HG02885 (cell line): ENCODE data around the gene MEGF9.
"Not testable (repeated sequence)": the region's sequence is repeated elsewhere in the genome, so short reads cannot be mapped to it uniquely, and the experiment has no call there.

Experiments
- ATAC-seq: cut with Tn5 transposase; IDR thresholded peaks from one replicate; pipeline ENCODE4 v1.9.1; 2021; ENCODE audit warnings: mild to moderate bottlenecking; ENCODE audit not compliant: unreplicated experiment, poor library complexity

MEGF9 gene

DNA sequence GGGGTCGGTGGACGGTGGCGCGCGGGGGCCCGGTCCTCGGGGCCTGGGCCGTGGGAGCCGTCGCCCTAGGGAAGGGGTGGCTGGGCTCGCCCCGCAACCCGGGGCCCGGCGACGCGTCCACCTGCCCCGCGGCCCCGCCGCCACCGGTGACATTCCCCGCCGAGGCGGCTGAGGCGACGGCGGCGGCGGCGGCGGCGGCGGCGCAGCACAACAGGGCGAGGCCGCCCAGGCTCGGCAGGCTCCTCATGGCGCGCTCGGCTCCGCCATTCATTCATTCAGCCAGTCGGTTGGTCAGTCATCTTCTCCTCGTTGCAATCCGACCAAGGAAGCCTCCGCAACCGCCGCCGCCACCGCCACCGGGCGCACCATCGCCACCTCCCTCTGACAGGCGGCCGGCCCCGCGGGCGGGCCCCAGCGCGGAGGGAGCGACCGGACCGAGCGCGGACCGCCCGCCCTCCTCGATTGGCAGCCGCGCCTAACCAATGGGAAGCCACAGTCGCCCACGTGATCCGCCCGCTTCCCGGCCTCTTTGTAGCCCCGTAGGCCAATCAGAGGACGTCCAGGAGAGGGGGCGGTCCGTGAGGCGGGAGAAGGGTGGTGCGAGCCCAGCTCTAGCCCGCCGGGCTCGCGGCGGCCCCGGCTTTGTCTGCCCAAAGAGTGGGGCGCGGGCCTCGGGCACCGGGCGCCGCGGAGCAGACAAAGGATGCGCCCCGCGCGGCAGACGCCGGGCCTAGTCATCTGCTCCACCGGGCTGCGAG, at the start of gene MEGF9:
MEGF9 (minus strand) TSS at position 383 of the 758 bp plus-strand sequence; CDS start at position 271, 112 bp downstream.
- ATAC-seq, result peak; percentile 96

DNA sequence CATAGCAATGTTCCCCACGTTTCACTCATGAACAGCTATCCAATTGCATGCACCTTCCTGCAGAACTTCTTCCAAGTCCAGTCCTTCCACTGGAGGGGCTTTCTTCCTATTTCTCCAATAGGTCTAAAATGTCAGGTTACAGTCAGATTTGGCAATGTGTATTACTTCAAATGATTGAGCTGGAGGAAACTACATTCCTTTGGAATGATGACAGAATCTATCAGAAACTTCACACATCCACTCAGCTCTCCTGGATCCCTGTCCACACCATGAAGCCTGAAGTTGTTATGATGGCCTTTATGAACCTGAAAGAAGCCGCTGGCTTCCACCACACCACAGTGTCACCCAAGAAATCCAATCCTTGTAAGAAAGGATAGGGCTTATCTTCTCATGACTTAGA, 46.7 kb upstream of the MEGF9 start:
- ATAC-seq, result no peak

- no peak for ATAC-seq
Observed at GRCh38 chr9:120759755-120760400, 45.6 kb upstream of the MEGF9 start.

DNA sequence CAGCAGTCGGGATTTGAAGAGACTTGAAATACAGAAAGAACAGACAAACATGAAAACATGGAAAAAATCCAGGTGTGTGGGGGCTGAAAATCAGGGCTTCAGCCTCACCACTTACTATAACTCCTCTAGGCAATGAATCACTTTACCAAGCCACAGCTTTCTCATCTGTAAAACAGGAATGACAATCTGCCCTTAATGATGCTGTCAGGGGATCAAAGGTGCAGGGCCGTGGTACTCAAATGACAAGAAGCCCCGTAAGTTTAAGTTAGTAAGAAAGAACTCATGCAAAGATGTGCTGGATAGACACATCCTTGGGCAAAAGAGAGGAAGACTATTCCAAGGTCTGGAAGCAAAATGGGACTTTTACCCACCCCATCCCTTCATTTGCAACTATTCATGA, 44.3 kb upstream of the MEGF9 start:
- no peak for ATAC-seq

- ATAC-seq, result no peak
Observed at GRCh38 chr9:120757026-120757913, 43.0 kb upstream of the MEGF9 start.

DNA sequence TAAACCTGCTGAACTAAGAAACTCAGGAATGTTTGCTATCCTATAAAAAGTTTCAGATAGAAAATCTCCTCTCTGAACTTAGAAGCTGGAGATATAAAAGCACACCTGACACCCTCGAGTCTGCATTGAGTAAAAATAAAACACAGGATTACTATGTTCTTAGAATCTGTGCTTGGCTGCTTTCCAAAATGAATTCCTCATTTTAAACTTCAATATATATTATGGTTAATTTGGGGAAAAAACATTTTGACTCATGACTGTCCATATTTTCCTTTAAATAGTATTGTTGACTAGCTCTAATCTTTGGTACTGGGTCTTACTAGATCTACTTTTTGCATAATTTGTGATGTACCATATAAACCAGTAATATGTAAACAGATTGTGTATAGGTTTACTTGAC, 42.3 kb upstream of the MEGF9 start:
- no peak for ATAC-seq

DNA sequence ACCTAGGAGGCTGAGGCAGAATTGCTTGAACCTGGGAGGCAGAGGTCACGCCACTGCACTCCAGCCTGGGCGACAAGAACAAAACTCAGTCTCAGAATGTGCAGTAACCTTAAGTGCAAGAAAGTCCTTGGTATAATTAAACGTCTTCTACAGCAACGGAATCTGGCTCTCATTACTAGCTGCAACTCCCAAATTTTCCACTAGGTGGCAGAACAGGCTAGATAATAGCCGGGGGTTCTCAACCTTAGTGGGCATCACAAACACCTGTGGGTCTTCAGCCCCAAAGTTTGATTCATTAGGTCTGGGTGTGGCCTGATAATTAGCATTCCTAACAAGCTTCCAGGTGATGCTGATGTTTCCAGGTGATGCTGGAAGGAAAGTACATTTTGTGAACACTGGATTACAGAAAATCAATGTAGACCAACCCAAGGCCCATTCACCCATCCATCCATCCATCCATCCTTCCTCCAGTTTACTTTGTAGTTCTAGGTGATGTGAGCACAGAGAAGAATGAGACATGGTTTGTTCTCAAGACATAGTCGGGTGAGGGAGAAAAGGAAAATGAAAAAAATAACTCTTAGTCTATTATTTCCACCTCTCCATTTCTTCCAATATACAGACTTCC, 41.7 kb upstream of the MEGF9 start:
- peak; percentile 56 for ATAC-seq

DNA sequence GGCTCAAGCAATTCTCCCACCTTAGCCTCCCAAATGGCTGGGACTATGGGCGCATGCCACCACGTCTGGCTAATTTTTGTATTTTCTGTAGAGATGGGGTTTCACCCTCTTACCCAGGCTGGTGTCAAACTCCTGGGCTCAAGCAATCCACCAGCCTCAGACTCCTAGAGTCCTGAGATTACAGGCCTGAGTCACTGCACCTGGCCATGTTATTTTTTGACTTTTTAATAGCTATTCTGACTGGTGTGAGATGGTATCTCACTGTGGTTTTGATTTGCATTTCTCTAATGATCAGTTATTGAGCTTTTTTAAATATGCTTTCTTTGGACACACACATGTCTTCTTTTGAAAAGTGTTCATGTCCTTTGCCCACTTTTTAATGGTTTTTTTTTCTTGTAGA, 40.8 kb upstream of the MEGF9 start:
- ATAC-seq, result no peak

DNA sequence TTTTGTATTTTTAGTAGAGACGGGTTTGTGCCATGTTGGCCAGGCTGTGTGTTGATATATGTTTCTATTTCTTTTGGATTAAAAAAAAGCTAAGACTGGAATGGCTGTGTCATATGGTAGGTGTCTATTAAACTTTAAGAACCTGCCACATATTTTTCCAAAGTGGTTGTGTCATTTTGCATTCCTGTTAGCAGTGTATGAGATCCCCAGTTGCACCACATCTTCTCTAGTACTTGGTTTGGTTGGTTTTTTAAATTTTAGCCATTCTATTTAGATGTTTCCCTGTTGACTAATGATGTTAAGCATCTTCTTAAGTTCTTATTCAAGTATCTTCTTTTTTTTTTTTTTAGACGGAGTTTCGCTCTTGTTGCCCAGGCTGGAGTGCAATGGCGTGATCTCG, 36.2 kb upstream of the MEGF9 start:
- no peak for ATAC-seq

DNA sequence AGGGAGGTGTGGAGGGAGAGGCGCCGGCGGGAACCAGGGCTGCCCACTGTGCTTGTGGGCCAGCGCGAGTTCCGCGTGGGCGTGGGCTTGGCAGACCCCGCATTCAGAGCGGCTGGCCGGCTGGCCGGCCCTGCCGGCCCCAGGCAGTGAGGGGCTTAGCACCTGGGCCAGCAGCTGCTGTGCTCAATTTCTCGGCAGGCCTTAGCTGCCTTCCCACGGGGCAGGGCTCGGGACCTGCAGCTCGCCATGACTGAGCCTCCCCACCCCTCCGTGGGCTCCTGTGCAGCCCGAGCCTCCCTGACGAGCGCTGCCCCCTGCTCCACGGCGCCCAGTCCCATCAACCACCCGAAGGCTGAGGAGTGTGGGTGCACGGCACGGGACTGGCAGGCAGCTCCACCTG, 32.1 kb upstream of the MEGF9 start:
- not testable (repeated sequence) for ATAC-seq

DNA sequence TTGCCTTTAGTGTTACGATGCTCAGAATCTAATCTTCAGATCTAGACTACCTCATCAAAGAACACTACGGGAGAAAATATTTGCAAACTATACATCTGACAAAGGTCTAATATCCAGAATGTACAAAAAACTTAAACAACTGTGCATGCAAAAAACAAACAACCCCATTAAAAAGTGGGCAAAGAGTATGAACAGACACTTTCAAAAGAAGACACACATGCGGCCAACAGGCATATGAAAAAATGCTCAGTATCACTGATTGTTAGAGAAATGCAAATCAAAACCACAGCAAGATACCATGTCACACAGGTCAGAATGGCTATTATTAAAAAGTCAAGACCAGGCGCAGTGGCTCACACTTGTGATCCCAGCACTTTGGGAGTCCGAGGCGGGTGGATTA, 31.0 kb upstream of the MEGF9 start:
- no peak for ATAC-seq

DNA sequence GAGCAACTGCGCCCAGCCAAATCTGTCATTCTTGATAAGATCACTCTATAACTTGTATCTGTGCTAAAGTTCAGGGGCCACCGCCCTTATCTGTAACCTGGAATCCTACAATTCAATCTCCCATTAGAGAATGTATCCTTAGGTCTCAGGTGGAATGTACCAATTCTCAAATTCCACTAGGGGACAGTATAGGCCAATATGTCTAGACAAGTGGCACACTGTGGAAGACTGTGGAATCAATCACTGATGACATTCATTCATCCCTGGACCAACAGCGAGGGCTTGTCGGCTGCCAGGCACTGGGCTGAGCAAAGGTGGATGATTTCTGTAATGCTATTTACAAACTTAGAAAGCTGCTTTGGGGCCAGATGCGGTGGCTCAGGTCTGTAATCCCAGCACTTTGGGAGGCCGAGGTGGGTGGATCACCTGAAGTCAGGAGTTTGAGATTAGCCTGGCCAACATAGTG, 28.7 kb upstream of the MEGF9 start:
- peak; percentile 41 for ATAC-seq

- ATAC-seq, result no peak
Observed at GRCh38 chr9:120741701-120742100, 27.4 kb upstream of the MEGF9 start.

- ATAC-seq, result no peak
Observed at GRCh38 chr9:120741191-120741590, 26.9 kb upstream of the MEGF9 start.

DNA sequence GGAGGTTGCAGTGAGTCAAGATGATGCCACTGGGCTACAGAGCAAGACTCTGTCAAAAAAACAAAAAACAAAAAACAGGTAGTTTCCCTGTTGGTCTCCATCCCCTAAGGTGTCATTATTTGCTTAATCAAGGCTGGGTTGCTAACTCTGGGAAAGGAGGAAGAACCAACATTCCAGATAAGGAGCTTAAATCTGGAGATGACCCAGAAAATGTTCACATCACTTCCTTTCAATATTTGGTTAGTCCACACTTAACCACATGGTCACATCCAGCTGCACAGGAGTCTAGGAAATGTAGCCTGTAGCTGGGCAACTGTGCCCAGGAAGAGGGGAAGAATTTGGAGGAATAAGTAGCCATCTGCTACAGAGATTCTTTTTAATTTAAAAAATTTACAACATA, 25.9 kb upstream of the MEGF9 start:
- no peak for ATAC-seq

GRCh38 chr9:120737416-120738165, 23.3 kb upstream of the MEGF9 start:
- no peak for ATAC-seq

GRCh38 chr9:120736881-120737280, 22.6 kb upstream of the MEGF9 start:
- ATAC-seq, result no peak

DNA sequence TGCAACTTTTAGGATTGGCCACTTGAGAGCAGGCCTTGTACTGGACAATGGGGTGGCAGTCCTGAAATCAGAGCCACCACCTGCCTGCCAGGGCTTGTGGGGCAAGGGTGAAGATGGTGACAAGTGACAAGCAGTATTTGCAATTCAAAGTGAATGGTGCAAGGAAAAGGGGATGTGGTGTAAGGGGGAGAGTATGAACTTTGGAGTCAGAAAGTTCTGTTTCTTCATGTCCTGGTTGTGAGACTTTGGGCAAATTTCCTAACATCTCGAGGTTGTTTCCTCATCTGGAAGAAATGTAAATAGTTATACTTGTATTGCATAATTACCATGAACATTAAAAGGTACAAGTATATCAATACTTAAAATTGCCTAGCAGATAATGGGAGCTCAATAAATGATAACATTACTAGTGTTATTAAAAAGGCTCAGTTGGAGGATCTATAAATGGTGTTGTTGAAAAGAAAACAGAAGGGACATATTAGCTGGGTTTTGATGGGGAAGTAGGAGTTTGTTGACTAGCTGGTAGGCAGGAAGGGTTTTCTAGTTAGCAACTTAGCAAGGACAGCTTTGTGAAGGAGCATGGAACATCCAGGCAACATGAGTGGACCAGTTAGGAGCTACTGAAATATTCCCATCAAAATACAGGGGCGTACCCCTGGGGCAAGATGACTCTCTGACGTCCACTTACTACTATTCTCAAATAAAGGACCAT, 21.3 kb upstream of the MEGF9 start:
- ATAC-seq, result no peak
